ENCODE results near the gene SBNO2. TPM values are rescaled to one million over a fixed set of nuclear protein-coding genes. Genes with fewer than 3 reads are reported as not detected.

Gene SBNO2, protein sequence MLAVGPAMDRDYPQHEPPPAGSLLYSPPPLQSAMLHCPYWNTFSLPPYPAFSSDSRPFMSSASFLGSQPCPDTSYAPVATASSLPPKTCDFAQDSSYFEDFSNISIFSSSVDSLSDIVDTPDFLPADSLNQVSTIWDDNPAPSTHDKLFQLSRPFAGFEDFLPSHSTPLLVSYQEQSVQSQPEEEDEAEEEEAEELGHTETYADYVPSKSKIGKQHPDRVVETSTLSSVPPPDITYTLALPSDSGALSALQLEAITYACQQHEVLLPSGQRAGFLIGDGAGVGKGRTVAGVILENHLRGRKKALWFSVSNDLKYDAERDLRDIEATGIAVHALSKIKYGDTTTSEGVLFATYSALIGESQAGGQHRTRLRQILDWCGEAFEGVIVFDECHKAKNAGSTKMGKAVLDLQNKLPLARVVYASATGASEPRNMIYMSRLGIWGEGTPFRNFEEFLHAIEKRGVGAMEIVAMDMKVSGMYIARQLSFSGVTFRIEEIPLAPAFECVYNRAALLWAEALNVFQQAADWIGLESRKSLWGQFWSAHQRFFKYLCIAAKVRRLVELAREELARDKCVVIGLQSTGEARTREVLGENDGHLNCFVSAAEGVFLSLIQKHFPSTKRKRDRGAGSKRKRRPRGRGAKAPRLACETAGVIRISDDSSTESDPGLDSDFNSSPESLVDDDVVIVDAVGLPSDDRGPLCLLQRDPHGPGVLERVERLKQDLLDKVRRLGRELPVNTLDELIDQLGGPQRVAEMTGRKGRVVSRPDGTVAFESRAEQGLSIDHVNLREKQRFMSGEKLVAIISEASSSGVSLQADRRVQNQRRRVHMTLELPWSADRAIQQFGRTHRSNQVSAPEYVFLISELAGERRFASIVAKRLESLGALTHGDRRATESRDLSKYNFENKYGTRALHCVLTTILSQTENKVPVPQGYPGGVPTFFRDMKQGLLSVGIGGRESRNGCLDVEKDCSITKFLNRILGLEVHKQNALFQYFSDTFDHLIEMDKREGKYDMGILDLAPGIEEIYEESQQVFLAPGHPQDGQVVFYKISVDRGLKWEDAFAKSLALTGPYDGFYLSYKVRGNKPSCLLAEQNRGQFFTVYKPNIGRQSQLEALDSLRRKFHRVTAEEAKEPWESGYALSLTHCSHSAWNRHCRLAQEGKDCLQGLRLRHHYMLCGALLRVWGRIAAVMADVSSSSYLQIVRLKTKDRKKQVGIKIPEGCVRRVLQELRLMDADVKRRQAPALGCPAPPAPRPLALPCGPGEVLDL (N-terminal part only)
- 26.2 and 103 TPM in 2 replicates for total RNA-seq (2011; cell fraction: chromatin; rRNA removed; ENCODE audit: low replicate concordance)
- total RNA-seq (2011; cell fraction: nucleolus; rRNA removed) = 64.1 and 67.7 TPM in 2 replicates
- 28.6 and 30.7 TPM in 2 replicates for total RNA-seq (2011; cell fraction: nucleoplasm; rRNA removed)
- total RNA-seq (2014; rRNA removed) (18.6 and 23.1 TPM in 2 replicates), total RNA-seq (2014; rRNA removed; fragmentation: Illumina TruSeq; extraction: Trizol) (4.0 and 6.3 TPM in 2 replicates), total RNA-seq (2015; rRNA removed; fragmentation: Illumina TruSeq; extraction: Trizol) (6.7 and 7.8 TPM in 2 replicates), total RNA-seq (2021) (46.2 and 49.0 TPM in 2 replicates), polyA plus RNA-seq (2011; rRNA removed) (6.7 and 9.3 TPM in 2 replicates), polyA plus RNA-seq (2014; fragmentation: Illumina TruSeq; extraction: Trizol) (5.2 and 13.0 TPM in 2 replicates), polyA plus RNA-seq (2014; fragmentation: Nextera tagmentation; extraction: Ambion mirVana) (under 1 TPM; 0.01 to 0.04 TPM), polyA plus RNA-seq (2014; rRNA removed) (21.5 and 23.1 TPM in 2 replicates), polyA minus RNA-seq (2011; rRNA and poly(A)+ RNA removed) (3.7 and 8.1 TPM in 2 replicates), Bru-seq, nascent RNA (percentile 56 among the genes with signal in this experiment), BruChase-seq, experiment 1, labeled RNA remaining after a 2-hour chase (percentile 51 among the genes with signal in this experiment), BruChase-seq, experiment 2, labeled RNA remaining after a 6-hour chase (percentile 58 among the genes with signal in this experiment)
- polyA plus RNA-seq (2011; cell fraction: cytosol; rRNA removed) = 7.4 and 14.1 TPM in 2 replicates
- polyA plus RNA-seq (2011; cell fraction: nucleus; rRNA removed) = 45.7 and 79.0 TPM in 2 replicates
- 20.3 and 27.1 TPM in 2 replicates for polyA plus RNA-seq (2012)
- 16.7 and 22.1 TPM in 2 replicates for polyA minus RNA-seq (2011; cell fraction: cytosol; rRNA and poly(A)+ RNA removed)
- polyA minus RNA-seq (2011; cell fraction: nucleus; rRNA and poly(A)+ RNA removed) = 20.7 and 21.3 TPM in 2 replicates
- long read RNA-seq, experiment 1, full-length matches to known transcripts = 7 of 62 reads
- long read RNA-seq, experiment 1, partial matches to known transcripts = 31 of 62 reads
- long read RNA-seq, experiment 1, other reads (novel, unspliced or antisense) = 24 of 62 reads
- long read RNA-seq, experiment 2, full-length matches to known transcripts = 9 of 37 reads
- long read RNA-seq, experiment 2, partial matches to known transcripts = 16 of 37 reads
- long read RNA-seq, experiment 2, other reads (novel, unspliced or antisense) = 12 of 37 reads
- long read RNA-seq, experiment 3, partial matches to known transcripts = 1 of 2 reads
- long read RNA-seq, experiment 3, other reads (novel, unspliced or antisense) = 1 of 2 reads

DNA sequence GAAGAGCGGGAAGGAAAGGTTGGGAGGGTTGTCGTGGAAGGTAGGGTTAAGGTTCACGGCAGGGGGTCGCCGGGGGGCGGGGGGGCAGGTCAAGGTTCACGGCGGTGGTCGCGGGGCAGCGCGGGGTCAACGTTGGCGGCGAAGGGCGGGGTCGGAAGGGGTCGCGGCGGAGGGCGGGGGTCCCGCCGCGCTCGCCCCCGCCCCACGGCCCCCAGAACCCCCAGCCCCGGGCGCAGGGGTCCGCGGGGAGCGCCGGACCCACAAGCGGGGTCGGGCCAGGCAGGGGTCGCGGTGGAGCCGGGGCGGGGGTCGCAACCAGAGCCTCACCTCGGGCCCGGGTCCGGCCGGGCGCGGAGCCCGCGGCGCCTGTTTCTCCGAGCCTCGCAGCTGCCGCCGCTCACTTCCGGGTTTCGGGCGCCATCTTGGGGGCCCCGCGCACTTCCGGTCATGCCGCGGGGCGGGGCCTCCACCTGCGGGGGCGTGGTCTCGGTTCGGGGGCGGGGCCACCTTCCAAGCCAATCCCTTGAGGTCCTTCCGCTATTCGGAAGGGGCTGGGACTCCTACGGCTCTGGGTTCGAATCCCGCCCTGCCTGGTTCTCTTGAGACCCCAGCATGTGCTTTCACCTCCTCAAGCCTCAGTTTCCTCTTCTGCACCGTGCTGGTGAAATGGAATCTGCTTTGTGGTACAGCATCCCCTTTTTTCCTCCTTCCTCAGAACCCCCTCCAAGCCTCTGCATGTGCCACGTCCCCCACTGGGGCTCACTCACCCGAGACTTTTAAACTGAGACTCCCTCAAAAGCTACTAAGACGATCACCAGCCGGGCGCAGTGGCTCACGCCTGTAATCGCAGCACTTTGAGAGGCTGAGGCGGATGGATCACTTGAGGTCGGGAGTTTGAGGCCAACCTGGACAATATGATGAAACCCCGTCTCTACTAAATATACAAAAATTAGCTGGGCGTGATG is at the start of gene SBNO2:
Gene SBNO2 (minus strand): TSS at position 424 of the 965 bp plus-strand sequence. CDS start 19,992 bp downstream, outside the sequence.
- intact Hi-C loops (cut with micrococcal nuclease) = no loop called here
- TF ChIP-seq ETV1 (tag; conservative IDR thresholded peaks at IDR 0.05; ENCODE audit: low read depth) (peak; percentile 86), SPI1 (IDR thresholded peaks at IDR 0.05; ENCODE audit: borderline replicate concordance, low read depth, low read length) (peak; percentile 59), TAF9B (IDR thresholded peaks at IDR 0.05; ENCODE audit: partially characterized antibody) (peak; percentile 73), POLR2AphosphoS5 (IDR thresholded peaks at IDR 0.05; ENCODE audit: control insufficient read depth, insufficient read depth, low read depth, low read length) (peak; percentile 84), POLR2A (conservative IDR thresholded peaks at IDR 0.05) (peak; percentile 78), TBP (optimal IDR thresholded peaks at IDR 0.05; ENCODE audit: low read depth, low read length) (peak; percentile 87), KAT2B (IDR thresholded peaks at IDR 0.05; ENCODE audit: low read depth, low read length) (no peak)
- TF ChIP-seq, protein P1, sequence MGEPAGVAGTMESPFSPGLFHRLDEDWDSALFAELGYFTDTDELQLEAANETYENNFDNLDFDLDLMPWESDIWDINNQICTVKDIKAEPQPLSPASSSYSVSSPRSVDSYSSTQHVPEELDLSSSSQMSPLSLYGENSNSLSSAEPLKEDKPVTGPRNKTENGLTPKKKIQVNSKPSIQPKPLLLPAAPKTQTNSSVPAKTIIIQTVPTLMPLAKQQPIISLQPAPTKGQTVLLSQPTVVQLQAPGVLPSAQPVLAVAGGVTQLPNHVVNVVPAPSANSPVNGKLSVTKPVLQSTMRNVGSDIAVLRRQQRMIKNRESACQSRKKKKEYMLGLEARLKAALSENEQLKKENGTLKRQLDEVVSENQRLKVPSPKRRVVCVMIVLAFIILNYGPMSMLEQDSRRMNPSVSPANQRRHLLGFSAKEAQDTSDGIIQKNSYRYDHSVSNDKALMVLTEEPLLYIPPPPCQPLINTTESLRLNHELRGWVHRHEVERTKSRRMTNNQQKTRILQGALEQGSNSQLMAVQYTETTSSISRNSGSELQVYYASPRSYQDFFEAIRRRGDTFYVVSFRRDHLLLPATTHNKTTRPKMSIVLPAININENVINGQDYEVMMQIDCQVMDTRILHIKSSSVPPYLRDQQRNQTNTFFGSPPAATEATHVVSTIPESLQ (CRISPR knock-in tag; IDR thresholded peaks at IDR 0.05) = no peak

More for the DNA sequence above, at the start of gene SBNO2:
- FAIRE-seq (peak; percentile 86), DNase-seq (ENCODE audit: extremely low read depth in 1 of 4, low spot score in 3 of 4) (peak; percentile 93 to 99 (median 98)), ATAC-seq (peak; percentile 88)
- CTCF ChIA-PET (ENCODE audit: low intra/inter-chr PET ratio) = no interaction called here
- no peaks in the 10 kb centered on the region for H3K27me3 ChIP-seq (ENCODE audit: control insufficient read depth in 2 of 2, insufficient read depth in 2 of 2, low read length in 2 of 2)
- peaks cover 33 to 68% of the 10 kb centered on the region in 2 experiments for H3K4me1 ChIP-seq (replicated peaks in 1 of 2; ENCODE audit: control insufficient read depth in 2 of 2, insufficient read depth in 2 of 2, low read length in 2 of 2)
- H3K9me1 ChIP-seq (ENCODE audit: control insufficient read depth, insufficient read depth, low read length) = no peaks in the 10 kb centered on the region
- BruUV-seq (replicated peaks) = TSS peak; percentile 93
- peak within 1 kb of the TSS; percentile 88 for H3K4me2 ChIP-seq (ENCODE audit: insufficient read depth, low read length)
- peak within 1 kb of the TSS; percentile 82 for H2AFZ ChIP-seq (ENCODE audit: low read depth, low read length)
- no peaks in the 10 kb centered on the region for H3K9me3 ChIP-seq (replicated peaks; ENCODE audit: control insufficient read depth, insufficient read depth, low read depth, low read length)
- H3K9ac ChIP-seq (ENCODE audit: insufficient read depth in 1 of 2, low read depth in 2 of 2, low read length in 2 of 2) = peak within 1 kb of the TSS; percentile 86 to 98
- H3K4me3 ChIP-seq = peak within 1 kb of the TSS; percentile 88
- WGBS (ENCODE audit: insufficient coverage, low coverage, missing lambda C conversion rate) = 24% methylated on average over 31 of the region's 84 CpGs
- peaks cover 24% of the 10 kb centered on the region; the same call in 2 of the 3 replicates for H3K36me3 ChIP-seq (ENCODE audit: control insufficient read depth, insufficient read depth, low read length)
- peak within 1 kb of the TSS; percentile 93 for H3K27ac ChIP-seq (ENCODE audit: extremely low read depth, low read depth, low read length)
- peaks cover 50% of the 10 kb centered on the region for H3K79me2 ChIP-seq (ENCODE audit: control insufficient read depth, insufficient read depth, low read length)
- in situ Hi-C loops (cut with MboI) = no loop called here
- POLR2A ChIA-PET = interaction anchor here (0.7 kb wide), 1 partner anchor 18 kb away, joined by 3 read pairs; no protein-coding TSS in a partner anchor
- peaks cover 12% of the 10 kb centered on the region for H4K20me1 ChIP-seq (replicated peaks; ENCODE audit: control insufficient read depth, insufficient read depth, low read length)
